ENCODE results near the gene PLXNA3.

GRCh38 chrX:154481911-154482601 lies 24.0 kb downstream of the PLXNA3 start:
- TF ChIP-seq MXI1 (IDR thresholded peaks at IDR 0.05; ENCODE audit: low read depth, low read length): no peak
- no peak for TF ChIP-seq PBX3 (IDR thresholded peaks at IDR 0.05; ENCODE audit: insufficient replicate concordance, low read depth, low read length)
- TF ChIP-seq HSF1 (IDR thresholded peaks at IDR 0.05; ENCODE audit: low read depth, low read length): no peak
- TF ChIP-seq CTCF (IDR thresholded peaks at IDR 0.05 in 2 of 3, conservative IDR thresholded peaks at IDR 0.05 in 1 of 3; ENCODE audit: control insufficient read depth in 2 of 3, extremely low read depth in 1 of 3, insufficient read depth in 1 of 3, low read depth in 3 of 3, low read length in 3 of 3): no peak
- TF ChIP-seq EZH2 (IDR thresholded peaks at IDR 0.05; ENCODE audit: borderline replicate concordance, control insufficient read depth, low read depth, low read length): no peak
